ENCODE measurements around the gene SELENON.
A peak's percentile ranks its signal among the peaks of the same experiment; 100 is the strongest.

The SELENON gene

DNA sequence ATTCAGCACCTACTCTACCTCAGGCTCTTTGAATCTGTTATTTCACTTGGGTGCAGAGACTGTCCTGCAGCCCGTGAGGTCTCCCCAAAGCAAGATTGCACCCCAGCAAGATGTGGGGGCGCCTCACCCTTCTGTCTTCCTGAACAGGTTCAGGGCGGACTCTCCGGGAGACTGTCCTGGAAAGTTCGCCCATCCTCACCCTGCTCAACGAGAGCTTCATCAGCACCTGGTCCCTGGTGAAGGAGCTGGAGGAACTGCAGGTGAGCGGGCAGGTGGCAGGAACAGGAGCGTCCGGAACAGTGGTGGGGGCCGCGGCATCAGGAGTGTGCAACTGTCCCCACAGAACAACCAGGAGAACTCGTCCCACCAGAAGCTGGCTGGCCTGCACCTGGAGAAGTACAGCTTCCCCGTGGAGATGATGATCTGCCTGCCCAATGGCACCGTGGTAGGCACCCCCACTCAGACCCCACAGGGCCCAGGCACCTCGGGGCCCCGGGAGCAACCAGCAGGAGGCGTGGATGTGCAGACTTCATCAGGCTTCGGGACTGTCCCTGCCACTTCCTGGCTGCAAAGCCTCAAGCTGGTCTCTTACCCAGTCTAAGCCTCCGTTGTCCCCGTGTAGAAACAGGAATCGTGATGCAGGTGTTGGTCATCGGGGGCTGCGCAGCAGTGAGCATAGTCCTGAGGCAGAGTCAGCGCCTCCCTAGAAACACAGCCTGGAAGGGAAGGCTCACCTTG, 13.9 kb downstream of the SELENON start:
- peak overlapping the region in 3 of 11 experiments; percentile 6 to 44 (median 33); a peak in 3 of 22 replicates for H3K9ac ChIP-seq
- TF ChIP-seq Cebpa-rat (IDR thresholded peaks at IDR 0.05) = no peak
- H3K27ac ChIP-seq = no peak overlapping the region
- H3K36me3 ChIP-seq = peaks cover 10 to 56% (median 41%) of the 10 kb centered on the region in 11 experiments; a peak in 20 of 22 replicates
- H4K20me1 ChIP-seq = peaks cover 0 to 42% (median 11%) of the 10 kb centered on the region in 11 experiments; a peak in 15 of 22 replicates
- H3K27me3 ChIP-seq = no peaks in the 10 kb centered on the region
- peaks cover 35 to 47% (median 43%) of the 10 kb centered on the region in 10 experiments for H3K4me1 ChIP-seq
- no peaks in the 10 kb centered on the region for H3K9me3 ChIP-seq (replicated peaks in 1 of 11)
- peak overlapping the region in 2 of 11 experiments; percentile 3 to 22; a peak in 2 of 22 replicates for H3K4me2 ChIP-seq
- H3K4me3 ChIP-seq = no peak overlapping the region

GRCh38 chr1:25814549-25815087, 14.6 kb downstream of the SELENON start:
- H3K27me3 ChIP-seq = no peaks in the 10 kb centered on the region
- H3K9me3 ChIP-seq (replicated peaks in 1 of 11) = no peaks in the 10 kb centered on the region
- H3K36me3 ChIP-seq = peaks cover 10 to 55% (median 41%) of the 10 kb centered on the region in 11 experiments; a peak in 20 of 22 replicates
- peak overlapping the region in 2 of 11 experiments; percentile 3 to 22; a peak in 3 of 22 replicates for H3K4me2 ChIP-seq
- H3K9ac ChIP-seq = peak overlapping the region in 2 of 11 experiments; percentile 33 to 44; a peak in 2 of 22 replicates
- peaks cover 35 to 47% (median 41%) of the 10 kb centered on the region in 10 experiments for H3K4me1 ChIP-seq
- no peak for TF ChIP-seq Cebpa-rat (IDR thresholded peaks at IDR 0.05)
- H3K4me3 ChIP-seq = no peak overlapping the region
- H3K27ac ChIP-seq = no peak overlapping the region
- peaks cover 0 to 37% (median 11%) of the 10 kb centered on the region in 11 experiments; a peak in 15 of 22 replicates for H4K20me1 ChIP-seq

- Histone ChIP-seq H3K36me3 (peaks cover 10 to 55% (median 41%) of the 10 kb centered on the region in 11 experiments; a peak in 20 of 22 replicates), H3K4me1 (peaks cover 26 to 39% (median 33%) of the 10 kb centered on the region in 10 experiments), H3K27ac (no peak overlapping the region), H3K27me3 (no peaks in the 10 kb centered on the region), H3K9me3 (replicated peaks in 1 of 11) (no peaks in the 10 kb centered on the region), H3K9ac (peak overlapping the region in 1 of 11 experiments; percentile 24; a peak in 1 of 22 replicates), H3K4me2 (no peak overlapping the region), H4K20me1 (peaks cover 0 to 29% (median 3%) of the 10 kb centered on the region in 11 experiments; a peak in 14 of 22 replicates), H3K4me3 (no peak overlapping the region)
- TF ChIP-seq Cebpa-rat (IDR thresholded peaks at IDR 0.05) = no peak
Observed at GRCh38 chr1:25815208-25816111, 15.5 kb downstream of the SELENON start.

DNA sequence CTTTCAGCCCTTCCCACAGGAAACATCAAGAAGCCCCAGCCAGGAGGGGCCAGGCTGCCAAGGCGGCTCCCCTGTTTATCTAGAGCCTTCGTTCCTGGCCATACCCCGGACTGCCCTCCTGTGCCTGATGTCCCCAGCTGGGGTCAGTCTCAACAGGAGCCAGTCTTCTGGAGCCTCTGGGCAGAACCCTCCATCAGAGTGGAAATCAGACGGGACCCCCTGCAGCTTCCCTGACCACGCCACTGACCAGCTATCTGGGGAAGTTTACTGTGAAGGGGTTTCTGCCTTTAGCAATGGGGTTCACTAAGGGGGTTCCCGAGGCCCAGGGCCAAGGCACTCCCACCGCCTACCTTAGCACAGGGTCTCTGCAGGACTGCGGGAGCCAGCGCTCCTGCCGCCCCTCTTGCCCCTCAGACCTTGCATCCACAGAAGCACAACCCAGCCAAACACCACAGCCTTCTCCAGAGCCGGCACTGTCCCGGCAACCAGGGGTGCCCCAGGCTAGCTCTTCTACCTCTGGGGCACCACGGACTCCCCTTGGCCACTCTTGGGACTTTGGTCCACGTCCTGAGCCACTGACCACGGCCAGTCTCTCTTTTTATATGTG, 16.2 kb downstream of the SELENON start:
- Histone ChIP-seq H3K4me1 (peaks cover 25 to 39% (median 31%) of the 10 kb centered on the region in 10 experiments), H3K4me2 (no peak overlapping the region), H3K9me3 (replicated peaks in 1 of 11) (no peaks in the 10 kb centered on the region), H3K27me3 (no peaks in the 10 kb centered on the region), H3K36me3 (peaks cover 10 to 53% (median 41%) of the 10 kb centered on the region in 11 experiments; a peak in 20 of 22 replicates), H4K20me1 (peaks cover 0 to 25% (median 5%) of the 10 kb centered on the region in 11 experiments; a peak in 15 of 22 replicates), H3K4me3 (no peak overlapping the region), H3K9ac (0 out of 22 replicates have a peak overlapping the region, but pooled peaks of 1 of the 11 experiments have one; percentile 24), H3K27ac (no peak overlapping the region)
- TF ChIP-seq Cebpa-rat (IDR thresholded peaks at IDR 0.05) = no peak

DNA sequence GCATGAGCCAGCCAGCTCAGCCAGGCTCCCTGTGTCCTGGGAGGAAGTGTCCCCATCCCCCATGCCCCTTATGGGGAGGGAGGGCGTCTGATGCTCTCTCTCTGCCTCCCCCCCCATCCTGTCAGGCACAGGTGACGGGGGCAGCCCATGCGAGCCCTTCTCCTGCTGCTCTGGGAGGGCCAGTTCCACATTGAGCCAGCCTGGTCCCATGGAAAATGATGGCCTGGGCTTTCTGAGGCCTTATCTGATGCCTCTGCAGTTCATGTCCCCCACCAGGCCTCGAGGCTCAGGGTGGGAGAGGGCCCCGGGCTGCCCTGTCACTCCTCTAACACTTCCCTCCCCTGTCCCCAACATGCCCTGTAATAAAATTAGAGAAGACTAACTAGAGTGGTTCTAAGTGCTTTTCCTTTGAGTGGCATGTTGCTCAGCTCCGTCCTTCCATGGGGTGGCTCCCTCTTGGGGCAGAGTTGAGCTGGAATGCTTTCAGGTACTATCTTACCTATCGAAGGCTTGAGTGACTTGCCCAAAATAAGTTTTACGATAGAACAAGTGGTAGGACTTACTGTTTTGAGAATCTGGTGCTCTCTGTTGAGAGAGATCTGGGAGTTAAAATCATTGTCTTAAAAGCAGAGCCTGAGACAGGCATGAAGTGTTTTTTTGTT, 18.0 kb downstream of the SELENON start:
- Histone ChIP-seq H3K9me3 (replicated peaks in 1 of 11) (no peaks in the 10 kb centered on the region), H3K4me3 (no peak overlapping the region), H3K4me1 (peaks cover 34 to 50% (median 42%) of the 10 kb centered on the region in 10 experiments), H3K9ac (peak overlapping the region in 10 of 11 experiments; percentile 0 to 97 (median 36); a peak in 9 of 22 replicates), H3K27me3 (no peaks in the 10 kb centered on the region), H3K36me3 (peaks cover 5 to 39% (median 31%) of the 10 kb centered on the region in 11 experiments; a peak in 19 of 22 replicates), H4K20me1 (peaks cover 6 to 36% (median 18%) of the 10 kb centered on the region in 11 experiments; a peak in 16 of 22 replicates), H3K27ac (peak overlapping the region in 4 of 11 experiments; percentile 5 to 19 (median 12); a peak in 4 of 22 replicates), H3K4me2 (peak overlapping the region; percentile 88 to 99 (median 94); a peak in 18 of 22 replicates)
- TF ChIP-seq Cebpa-rat (IDR thresholded peaks at IDR 0.05) = no peak

DNA sequence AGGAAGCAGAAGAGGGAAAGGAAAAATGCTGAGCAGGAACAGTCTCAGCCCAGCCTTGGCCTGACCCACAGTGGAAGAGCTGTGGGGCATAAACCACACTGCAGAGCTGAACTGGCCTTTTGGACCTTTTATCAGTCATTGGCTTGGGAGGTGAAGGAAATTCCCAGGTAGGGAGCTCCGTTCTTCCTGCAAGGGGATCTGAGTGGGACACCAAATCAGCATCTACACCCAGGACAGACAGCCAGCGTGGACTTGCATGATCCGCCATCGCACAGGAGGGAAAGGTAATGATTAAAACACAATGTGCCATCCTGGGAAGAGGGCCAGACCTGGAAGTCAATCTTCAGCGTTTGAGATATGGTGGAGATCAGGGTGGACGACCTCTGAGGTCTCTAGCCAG, 18.6 kb downstream of the SELENON start:
- Histone ChIP-seq H3K36me3 (peaks cover 5 to 39% (median 35%) of the 10 kb centered on the region in 11 experiments; a peak in 20 of 22 replicates), H3K9me3 (replicated peaks in 1 of 11) (no peaks in the 10 kb centered on the region), H3K4me1 (peaks cover 34 to 52% (median 44%) of the 10 kb centered on the region in 10 experiments), H4K20me1 (peaks cover 6 to 42% (median 24%) of the 10 kb centered on the region in 11 experiments; a peak in 16 of 22 replicates), H3K9ac (peak overlapping the region in 10 of 11 experiments; percentile 14 to 97 (median 90); a peak in 12 of 22 replicates), H3K27ac (peak overlapping the region in 4 of 11 experiments; percentile 5 to 90 (median 52); a peak in 2 of 22 replicates), H3K4me2 (peak overlapping the region; percentile 88 to 99 (median 94)), H3K27me3 (no peaks in the 10 kb centered on the region), H3K4me3 (peak overlapping the region in 3 of 10 experiments; percentile 84 to 98 (median 96); a peak in 5 of 20 replicates)
- no peak for TF ChIP-seq Cebpa-rat (IDR thresholded peaks at IDR 0.05)

GRCh38 chr1:25819491-25820246, 19.7 kb downstream of the SELENON start, which contains the start of gene MTFR1L:
TSS of gene MTFR1L (plus strand) at chr1:25819954. CDS start at chr1:25823105, 3,151 bp downstream.
- no peak for TF ChIP-seq Cebpa-rat (IDR thresholded peaks at IDR 0.05)
- Histone ChIP-seq H3K36me3 (peaks cover 15 to 39% (median 35%) of the 10 kb centered on the region in 11 experiments; a peak in 20 of 22 replicates), H3K9me3 (replicated peaks in 1 of 11) (no peaks in the 10 kb centered on the region), H3K4me3 (peak within 1 kb of the TSS; percentile 82 to 98 (median 90)), H3K4me1 (peaks cover 34 to 45% (median 38%) of the 10 kb centered on the region in 10 experiments), H3K9ac (peak within 1 kb of the TSS; percentile 86 to 97 (median 93)), H3K27ac (peak within 1 kb of the TSS; percentile 73 to 92 (median 87)), H4K20me1 (peaks cover 6 to 53% (median 28%) of the 10 kb centered on the region in 11 experiments; a peak in 16 of 22 replicates), H3K4me2 (peak within 1 kb of the TSS; percentile 88 to 99 (median 94)), H3K27me3 (no peaks in the 10 kb centered on the region)

Measured in BLaER1 treated with 17β-estradiol and CSF1 and Interleukin-3, amounts not matched to agents 10 nM and 100 nM (cell line).